T-helper 2 cell treated with Interferon-gamma antibody and Interleukin-4, amounts not matched to agents 5 μg/mL and 100 μg/mL, for 36 hours (primary cell): ENCODE data around the gene SERTAD1.
A peak's percentile ranks its signal among the peaks of the same experiment; 100 is the strongest.
"Not testable (repeated sequence)": the region's sequence is repeated elsewhere in the genome, so short reads cannot be mapped to it uniquely, and the experiment has no call there.

Experiments used
- DNase-seq: peaks from one replicate; pipeline ENCODE4 v3.0.0; 2021; ENCODE audit warnings: low spot score
- H3K27ac Mint-ChIP-seq: one replicate; pipeline ENCODE4 v1.8.0; 2021; ENCODE audit warnings: mild to moderate bottlenecking, mixed read lengths
- H3K27me3 Mint-ChIP-seq: one replicate; pipeline ENCODE4 v1.8.0; 2021; ENCODE audit warnings: low read depth, mixed read lengths
- H3K36me3 Mint-ChIP-seq: one replicate; pipeline ENCODE4 v1.8.0; 2021; ENCODE audit warnings: low read depth, mixed read lengths
- H3K4me1 Mint-ChIP-seq: one replicate; pipeline ENCODE4 v1.8.0; 2021; ENCODE audit warnings: low read depth, mixed read lengths
- H3K4me3 Mint-ChIP-seq: one replicate; pipeline ENCODE4 v1.8.0; 2022; ENCODE audit warnings: mild to moderate bottlenecking, moderate library complexity, mixed read lengths
- H3K9me3 Mint-ChIP-seq: one replicate; pipeline ENCODE4 v1.8.0; 2021; ENCODE audit warnings: mixed read lengths

Gene SERTAD1, protein sequence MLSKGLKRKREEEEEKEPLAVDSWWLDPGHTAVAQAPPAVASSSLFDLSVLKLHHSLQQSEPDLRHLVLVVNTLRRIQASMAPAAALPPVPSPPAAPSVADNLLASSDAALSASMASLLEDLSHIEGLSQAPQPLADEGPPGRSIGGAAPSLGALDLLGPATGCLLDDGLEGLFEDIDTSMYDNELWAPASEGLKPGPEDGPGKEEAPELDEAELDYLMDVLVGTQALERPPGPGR

DNA sequence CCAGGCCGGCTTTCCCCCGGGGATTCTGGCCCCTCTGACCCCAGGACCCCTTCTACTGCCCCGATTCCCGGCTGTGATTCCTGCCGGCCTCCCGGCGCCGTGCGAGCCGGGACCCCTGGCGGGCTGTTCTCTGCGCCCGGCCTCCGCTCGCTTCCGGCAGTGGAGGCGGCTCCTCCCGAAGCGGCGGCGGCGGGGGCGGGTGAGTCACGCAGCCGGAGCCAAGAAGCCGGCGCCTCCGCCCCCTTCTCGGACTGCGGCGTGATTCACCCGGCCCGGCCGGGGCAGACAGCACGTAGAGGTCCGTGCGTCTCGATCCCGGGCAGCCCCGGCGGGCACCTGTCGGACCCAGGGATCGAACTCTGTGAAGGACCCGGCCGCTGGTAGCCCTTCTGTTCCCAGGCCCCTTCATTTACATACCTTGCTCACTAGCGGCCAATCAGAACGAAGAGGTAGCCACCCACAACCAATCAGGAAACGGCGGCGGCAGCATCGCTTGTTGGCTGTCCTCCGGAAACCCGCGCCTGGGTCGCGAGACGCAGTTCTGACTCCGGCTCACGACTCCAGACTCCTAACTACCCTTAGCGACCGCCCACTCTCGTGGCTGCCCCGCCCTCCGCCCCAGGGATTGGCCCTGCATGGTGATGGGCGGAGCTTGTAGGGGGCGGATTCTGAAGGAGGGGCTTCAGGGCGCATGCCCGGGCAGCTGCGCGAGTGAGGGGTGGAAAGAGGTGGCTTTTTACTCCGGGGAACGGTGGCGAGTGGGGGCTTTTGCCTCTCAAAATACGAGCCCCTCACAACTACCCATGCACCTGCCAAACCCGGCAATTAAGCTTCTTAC, at the start of gene SERTAD1:
TSS of gene SERTAD1 (minus strand) at position 543 of the 838 bp plus-strand sequence. CDS start 2,446 bp downstream, outside the sequence.
- H3K27me3 Mint-ChIP-seq, result no peaks in the 10 kb centered on the region
- DNase-seq, result peak; percentile 100
- peaks cover 16% of the 10 kb centered on the region for H3K4me1 Mint-ChIP-seq
- peaks cover 7% of the 10 kb centered on the region for H3K36me3 Mint-ChIP-seq
- peak within 1 kb of the TSS; percentile 89 for H3K27ac Mint-ChIP-seq
- H3K9me3 Mint-ChIP-seq, result no peaks in the 10 kb centered on the region
- peak within 1 kb of the TSS; percentile 87 for H3K4me3 Mint-ChIP-seq

DNA sequence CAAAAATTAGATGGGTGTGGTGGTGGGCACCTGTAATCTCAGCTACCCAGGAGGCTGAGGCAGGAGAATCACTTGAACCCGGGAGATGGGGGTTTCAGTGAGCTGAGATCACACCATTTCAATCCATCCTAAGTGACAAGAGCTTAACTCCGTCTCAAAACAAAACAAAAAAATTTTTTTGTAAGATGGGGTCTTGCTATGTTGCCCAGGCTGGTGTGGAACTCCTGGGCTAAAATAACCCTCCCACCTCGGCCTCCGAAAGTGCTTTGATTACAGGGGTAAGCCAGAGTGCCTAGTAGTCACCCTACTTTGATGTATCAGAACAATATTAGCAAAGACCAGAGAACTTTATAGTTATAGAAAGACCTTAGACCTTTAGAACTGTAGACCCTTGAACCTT, 48.9 kb upstream of the SERTAD1 start:
- Mint-ChIP-seq H3K4me1 (no peaks in the 10 kb centered on the region), H3K9me3 (no peaks in the 10 kb centered on the region), H3K27ac (no peak overlapping the region), H3K36me3 (no peaks in the 10 kb centered on the region), H3K4me3 (no peak overlapping the region), H3K27me3 (no peaks in the 10 kb centered on the region)
- DNase-seq, result no peak

DNA sequence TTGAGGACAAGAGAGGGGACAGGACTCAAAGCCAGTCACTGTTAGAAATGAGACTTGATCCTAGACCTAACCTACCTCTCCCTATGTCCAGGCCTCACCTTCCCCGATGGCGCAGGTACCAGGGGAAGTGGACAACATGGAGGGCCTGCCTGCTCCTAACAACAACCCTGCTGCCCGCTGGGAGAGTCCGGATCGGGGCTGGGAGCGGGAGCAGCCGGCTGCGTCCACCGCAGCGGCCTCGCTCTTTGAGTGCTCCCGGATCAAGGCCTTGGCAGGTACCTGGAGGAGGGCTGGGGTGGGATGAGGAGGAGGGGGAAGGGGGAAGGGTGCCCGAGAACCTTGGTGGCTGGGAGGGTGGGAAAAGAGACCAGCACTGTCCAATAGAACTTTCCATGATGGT, 46.7 kb upstream of the SERTAD1 start:
- Mint-ChIP-seq H3K27me3 (peaks cover 11% of the 10 kb centered on the region), H3K4me3 (no peak overlapping the region), H3K36me3 (no peaks in the 10 kb centered on the region), H3K27ac (no peak overlapping the region), H3K4me1 (no peaks in the 10 kb centered on the region), H3K9me3 (no peaks in the 10 kb centered on the region)
- DNase-seq, result no peak

DNA sequence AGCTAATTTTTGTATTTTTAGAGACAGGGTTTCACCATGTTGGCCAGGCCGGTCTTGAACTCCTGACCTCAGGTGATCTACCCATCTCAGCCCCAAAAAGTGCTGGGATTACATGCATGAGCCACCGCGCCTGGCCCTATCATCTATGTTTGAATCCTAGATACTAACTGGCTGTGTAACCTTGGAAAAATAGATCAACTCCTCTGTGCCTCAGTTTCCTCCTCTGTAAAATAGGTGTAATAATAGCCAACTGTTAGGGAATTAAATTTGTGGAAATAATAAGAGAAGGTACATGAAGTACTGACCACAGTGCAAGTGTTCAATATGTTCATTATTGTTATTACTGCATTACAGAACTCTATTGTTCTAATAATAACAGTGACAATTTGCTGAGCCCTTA, 45.3 kb upstream of the SERTAD1 start:
- Mint-ChIP-seq H3K9me3 (no peaks in the 10 kb centered on the region), H3K27ac (no peak overlapping the region), H3K4me3 (no peak overlapping the region), H3K36me3 (no peaks in the 10 kb centered on the region), H3K4me1 (peaks cover 6% of the 10 kb centered on the region), H3K27me3 (peaks cover 18% of the 10 kb centered on the region)
- DNase-seq, result no peak

DNA sequence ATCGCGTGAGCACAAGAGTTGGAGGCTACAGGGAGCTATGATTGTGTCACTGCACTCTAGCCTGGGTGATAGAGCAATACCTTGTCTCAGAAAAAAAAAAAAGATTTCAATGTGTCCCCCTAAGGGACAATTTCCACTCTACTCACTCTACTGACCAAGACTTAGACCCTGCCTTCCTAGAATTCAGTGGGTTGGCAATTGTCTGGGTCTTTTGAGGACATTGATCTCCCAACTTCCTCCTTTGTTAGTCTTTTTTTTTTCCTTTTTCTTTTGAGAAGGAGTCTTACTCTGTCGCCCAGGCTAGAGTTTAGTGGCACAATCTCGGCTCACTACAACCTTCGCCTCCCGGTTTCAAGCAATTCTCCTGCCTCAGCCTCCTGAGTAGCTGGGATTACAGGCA, 43.2 kb upstream of the SERTAD1 start:
- Mint-ChIP-seq H3K9me3 (no peaks in the 10 kb centered on the region), H3K4me1 (peaks cover 20% of the 10 kb centered on the region), H3K27ac (no peak overlapping the region), H3K36me3 (no peaks in the 10 kb centered on the region), H3K27me3 (peaks cover 20% of the 10 kb centered on the region), H3K4me3 (no peak overlapping the region)
- DNase-seq, result no peak

DNA sequence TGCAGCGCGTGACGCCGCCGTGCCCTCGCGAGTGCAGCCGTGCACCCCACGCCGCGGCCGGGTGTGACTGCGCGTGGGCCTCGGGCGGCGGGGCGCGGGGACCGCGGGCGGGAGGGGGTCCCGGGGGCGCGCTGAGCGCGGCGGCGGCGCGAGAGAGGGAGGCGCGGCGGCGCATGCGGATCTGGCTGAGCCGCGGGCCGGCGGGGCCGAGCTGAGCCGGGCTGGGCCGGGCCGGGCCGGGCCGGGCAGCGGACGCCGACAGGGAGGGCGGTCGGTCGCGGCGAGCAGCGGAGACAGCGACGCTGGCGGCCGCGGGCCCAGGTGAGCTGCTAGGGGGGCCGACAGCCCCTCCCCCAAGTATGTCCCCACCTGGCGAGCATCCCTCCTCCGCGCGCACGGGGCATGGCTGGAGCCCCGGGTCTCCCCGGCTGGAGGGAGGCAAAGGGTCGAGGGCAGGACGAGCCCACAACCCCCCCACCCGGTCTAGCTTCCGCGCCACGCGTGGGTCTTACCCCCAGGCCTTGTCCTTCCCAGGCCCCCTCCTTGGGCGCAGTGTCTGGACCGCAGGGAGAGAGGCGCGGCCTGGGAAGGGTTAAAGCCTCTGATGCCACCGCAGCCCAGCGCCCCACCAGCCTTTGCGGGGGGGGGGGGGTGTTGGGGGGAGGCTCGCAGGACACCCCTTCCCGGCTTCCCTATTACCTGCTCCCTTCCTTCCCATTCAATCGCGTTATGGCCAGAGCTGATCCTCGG, 41.4 kb upstream of the SERTAD1 start, which contains the start of gene SPTBN4:
TSS of gene SPTBN4 (plus strand) at position 17 of the 750 bp plus-strand sequence. CDS start 5,621 bp downstream, outside the sequence.
- Mint-ChIP-seq H3K36me3 (no peaks in the 10 kb centered on the region), H3K27me3 (peaks cover 20% of the 10 kb centered on the region), H3K4me1 (peaks cover 20% of the 10 kb centered on the region), H3K4me3 (peak within 1 kb of the TSS; percentile 68), H3K27ac (peak within 1 kb of the TSS; percentile 77), H3K9me3 (no peaks in the 10 kb centered on the region)
- DNase-seq, result no peak

DNA sequence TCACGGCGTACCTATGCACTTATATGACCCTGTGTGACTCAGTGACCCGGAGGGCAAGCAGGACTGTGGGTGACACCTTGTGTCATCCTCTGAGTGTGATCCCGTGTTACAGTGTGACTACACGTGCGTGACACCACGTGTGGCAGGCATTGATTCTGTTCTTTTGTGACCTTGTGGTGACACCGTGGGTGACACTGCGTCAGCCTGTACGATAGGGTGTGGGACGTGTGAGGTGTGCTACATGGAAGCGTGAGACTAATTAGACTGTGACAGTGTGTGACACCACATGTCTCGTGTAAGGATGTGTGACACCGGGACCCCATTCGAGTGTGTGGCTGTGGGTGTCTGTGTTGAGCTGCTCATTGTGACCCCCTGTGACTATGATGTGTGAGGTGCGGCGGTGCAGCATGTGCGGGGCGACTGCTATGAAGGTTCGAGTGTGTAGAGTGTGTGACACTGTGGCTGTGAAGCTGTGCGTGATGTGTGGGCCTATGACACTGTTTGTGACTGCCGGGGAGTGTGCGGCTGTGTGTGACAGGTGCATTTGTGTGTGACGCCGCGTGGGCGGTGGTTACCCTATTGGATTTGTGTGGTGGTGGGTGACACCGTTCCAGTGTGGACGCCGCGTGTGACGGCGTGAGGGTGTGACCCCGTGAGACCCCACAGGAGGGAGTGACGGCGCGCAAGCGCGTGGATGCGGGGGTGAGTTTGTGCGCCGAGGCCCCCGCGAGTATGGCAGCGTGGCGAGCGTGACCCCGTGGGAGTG, 40.6 kb upstream of the SERTAD1 start:
- Mint-ChIP-seq H3K4me3 (peak overlapping the region; percentile 68), H3K27me3 (peaks cover 20% of the 10 kb centered on the region), H3K9me3 (no peaks in the 10 kb centered on the region), H3K27ac (peak overlapping the region; percentile 77), H3K4me1 (peaks cover 22% of the 10 kb centered on the region), H3K36me3 (no peaks in the 10 kb centered on the region)
- DNase-seq, result peak; percentile 76

DNA sequence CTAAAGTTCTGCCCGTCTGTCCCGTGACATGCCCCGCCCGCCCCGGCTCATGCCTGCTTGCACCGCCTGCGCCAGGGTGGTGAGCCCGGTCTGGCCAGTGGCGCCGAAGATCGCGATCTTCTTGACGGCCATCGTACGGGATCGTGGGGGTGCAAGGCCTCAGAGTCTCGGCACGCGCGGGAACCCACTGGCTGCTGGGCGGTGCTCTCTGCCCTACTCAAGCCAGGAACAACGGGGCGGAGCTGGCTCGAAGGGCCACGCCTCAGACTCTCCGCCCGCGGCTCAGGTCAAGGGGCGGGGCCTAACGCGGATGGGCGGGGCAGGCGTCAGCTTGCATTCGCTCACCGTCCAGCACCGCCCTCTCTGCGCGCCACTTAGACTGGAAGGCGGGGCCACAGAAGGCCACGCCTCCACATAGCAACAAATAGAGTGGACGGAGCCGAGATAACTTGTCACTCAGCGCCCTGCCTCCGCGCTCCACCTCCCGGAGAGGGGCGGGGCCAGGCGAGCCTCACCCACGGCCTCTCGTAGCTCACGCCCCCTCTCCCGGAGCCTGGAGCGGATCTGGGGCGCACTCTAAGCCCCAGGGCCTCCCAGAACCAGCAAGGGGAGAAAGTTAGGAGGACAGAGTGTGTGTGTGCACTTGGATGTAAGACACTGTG, 39.9 kb upstream of the SERTAD1 start, which contains the start of gene BLVRB:
TSS of gene BLVRB (minus strand) at position 189 of the 662 bp plus-strand sequence. CDS start at position 132, 57 bp downstream.
- Mint-ChIP-seq H3K9me3 (no peaks in the 10 kb centered on the region), H3K27ac (peak within 1 kb of the TSS; percentile 77), H3K36me3 (no peaks in the 10 kb centered on the region), H3K4me3 (peak within 1 kb of the TSS; percentile 68), H3K27me3 (peaks cover 20% of the 10 kb centered on the region), H3K4me1 (peaks cover 22% of the 10 kb centered on the region)
- DNase-seq, result peak; percentile 99

DNA sequence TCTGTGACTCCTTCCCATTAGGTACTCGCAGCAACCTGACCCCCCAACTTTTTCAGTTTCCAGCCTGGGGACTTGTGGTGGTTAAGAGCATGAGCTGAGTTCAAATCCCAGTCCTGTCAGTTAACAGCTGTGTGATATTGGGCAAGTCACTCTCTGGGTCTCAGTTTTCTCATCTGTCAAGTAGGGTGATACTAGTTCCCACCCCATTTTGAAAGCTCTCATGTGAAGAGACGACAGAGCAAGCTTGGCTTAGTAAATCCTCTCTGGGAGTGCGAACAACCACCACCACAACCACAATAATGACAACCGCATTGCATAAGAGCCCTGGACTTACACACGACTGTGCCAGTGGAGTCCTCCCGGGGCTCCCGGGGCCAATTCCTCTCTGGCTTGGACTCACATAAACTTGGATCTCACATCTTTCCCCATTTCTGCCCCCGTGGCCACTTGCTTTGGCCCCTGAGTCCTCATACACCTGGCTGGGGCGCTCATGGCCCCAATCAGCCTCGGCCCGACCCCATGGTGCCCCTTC, 39.3 kb upstream of the SERTAD1 start:
- Mint-ChIP-seq H3K27me3 (peaks cover 20% of the 10 kb centered on the region), H3K27ac (peak overlapping the region; percentile 77), H3K9me3 (no peaks in the 10 kb centered on the region), H3K4me3 (peak overlapping the region; percentile 68), H3K36me3 (no peaks in the 10 kb centered on the region), H3K4me1 (peaks cover 22% of the 10 kb centered on the region)
- peak; percentile 36 for DNase-seq

DNA sequence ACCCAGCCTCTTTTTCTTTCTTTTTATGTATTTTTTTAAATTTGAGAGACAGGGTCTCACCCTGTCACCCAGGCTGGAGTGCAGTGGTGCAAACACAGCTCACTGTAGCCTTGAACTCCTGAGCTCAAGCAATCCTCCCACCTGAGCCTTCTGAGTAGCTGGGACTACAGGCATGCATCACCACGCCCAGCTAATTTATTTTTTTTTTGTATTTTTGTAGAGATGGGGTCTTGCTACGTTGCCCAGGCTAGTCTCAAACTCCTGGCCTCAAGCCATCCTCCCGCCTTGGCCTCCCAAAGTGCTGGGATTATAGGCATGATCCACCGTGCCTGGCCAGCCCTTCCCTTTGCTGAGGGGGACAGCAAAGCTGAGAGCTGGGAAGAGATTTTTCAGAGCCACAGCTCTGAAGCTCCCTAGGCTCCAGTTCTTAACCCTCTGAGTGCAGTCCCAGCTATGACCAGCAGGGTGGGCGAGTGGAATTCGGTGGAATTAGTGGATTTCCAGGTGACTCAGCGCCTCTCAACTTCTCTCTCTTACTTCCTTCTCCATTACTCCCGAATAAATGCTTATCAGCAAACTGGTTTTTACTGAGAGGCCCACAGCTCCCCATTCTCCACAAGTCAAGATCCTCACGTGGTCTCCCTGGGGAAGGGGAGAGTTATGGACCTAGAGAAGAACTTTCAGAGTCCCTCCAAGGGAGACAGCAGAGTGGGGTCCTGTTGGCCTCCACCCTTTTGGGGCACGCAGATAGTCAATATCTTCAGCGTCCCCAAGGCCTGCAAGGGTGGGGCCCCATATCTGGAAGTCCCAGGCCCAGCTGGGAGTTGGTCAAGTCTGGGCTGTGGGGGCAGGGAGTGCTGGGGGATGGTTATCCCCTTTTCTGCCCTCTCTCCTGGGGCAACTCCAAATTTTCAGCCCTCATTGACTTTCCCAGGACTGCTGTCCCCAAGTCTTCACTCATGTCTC, 38.5 kb upstream of the SERTAD1 start:
- peaks cover 20% of the 10 kb centered on the region for H3K27me3 Mint-ChIP-seq
- H3K4me1 Mint-ChIP-seq, result peaks cover 22% of the 10 kb centered on the region
- peak overlapping the region; percentile 77 for H3K27ac Mint-ChIP-seq
- peak; percentile 59 for DNase-seq
- no peaks in the 10 kb centered on the region for H3K9me3 Mint-ChIP-seq
- H3K36me3 Mint-ChIP-seq, result no peaks in the 10 kb centered on the region
- H3K4me3 Mint-ChIP-seq, result peak overlapping the region; percentile 68

DNA sequence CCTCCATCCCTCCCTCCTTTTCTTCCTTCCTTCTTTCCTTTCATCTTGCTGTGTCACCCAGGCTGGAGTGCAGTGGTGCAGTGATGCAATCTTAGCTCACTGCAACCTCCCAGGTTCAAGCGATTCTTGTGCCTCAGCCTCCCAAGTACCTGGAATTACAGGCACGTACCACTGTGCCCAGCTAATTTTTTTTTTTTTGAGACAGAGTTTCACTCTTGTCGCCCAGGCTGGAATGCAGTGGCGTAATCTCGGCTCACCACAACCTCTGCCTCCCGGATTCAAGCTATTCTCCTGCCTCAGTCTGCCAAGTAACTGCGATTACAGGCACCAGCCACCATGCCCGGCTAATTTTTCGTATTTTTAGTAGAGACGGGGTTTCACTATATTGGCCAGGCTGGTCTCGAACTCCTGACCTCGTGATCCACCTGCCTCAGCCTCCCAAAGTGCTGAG, 37.8 kb upstream of the SERTAD1 start:
- H3K9me3 Mint-ChIP-seq, H3K4me3 Mint-ChIP-seq, H3K27ac Mint-ChIP-seq, H3K36me3 Mint-ChIP-seq, DNase-seq: not testable (repeated sequence)
- Mint-ChIP-seq H3K4me1 (peaks cover 22% of the 10 kb centered on the region), H3K27me3 (peaks cover 20% of the 10 kb centered on the region)
